ENCODE measurements around the gene PCSK4. TPM values are rescaled to one million over a fixed set of nuclear protein-coding genes. Genes with fewer than 3 reads are reported as not detected.

The PCSK4 gene
- total RNA-seq, 1 experiment from 2014 or later: 18.6 TPM

DNA sequence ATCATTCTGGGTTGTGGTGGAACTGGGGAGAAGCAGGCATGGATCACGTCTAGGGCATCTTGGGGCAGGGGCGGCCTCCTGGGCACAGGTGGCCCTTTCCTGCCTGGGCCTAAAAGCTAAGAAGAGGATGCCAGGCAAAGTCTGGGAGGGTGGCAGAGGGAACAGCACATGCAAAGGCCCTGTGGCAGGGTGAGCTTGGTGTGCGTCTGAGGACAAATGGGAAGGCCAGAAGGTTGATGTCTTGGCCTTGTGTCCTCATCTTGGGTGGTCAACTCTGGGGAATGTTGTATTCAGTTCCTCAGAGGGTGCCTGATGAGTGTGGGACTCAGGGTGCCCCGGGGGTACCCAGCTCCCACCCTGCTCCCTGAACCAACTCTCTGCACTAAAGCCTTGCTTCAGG lies 28.3 kb upstream of the PCSK4 start:
- Histone ChIP-seq H3K9me2 (ENCODE audit: insufficient read depth) (no peaks in the 10 kb centered on the region), H3K4me3 (no peak overlapping the region), H3K27me3 (ENCODE audit: insufficient read depth, low read depth) (no peaks in the 10 kb centered on the region), H4K20me1 (ENCODE audit: insufficient read depth) (no peaks in the 10 kb centered on the region), H3K9me3 (ENCODE audit: insufficient read depth, low read depth) (no peaks in the 10 kb centered on the region), H2AFZ (no peak overlapping the region), H3F3A (ENCODE audit: insufficient read depth, low read depth) (no peaks in the 10 kb centered on the region), H3K4me2 (no peak overlapping the region), H3K27ac (no peak overlapping the region), H3K36me3 (ENCODE audit: low read depth) (no peaks in the 10 kb centered on the region), H3K4me1 (replicated peaks; ENCODE audit: insufficient read depth) (no peaks in the 10 kb centered on the region), H3K79me2 (ENCODE audit: low read depth) (no peaks in the 10 kb centered on the region)
- no peak for TF ChIP-seq EZH2 (IDR thresholded peaks at IDR 0.05; ENCODE audit: low read depth)
- TF ChIP-seq, protein P1, sequence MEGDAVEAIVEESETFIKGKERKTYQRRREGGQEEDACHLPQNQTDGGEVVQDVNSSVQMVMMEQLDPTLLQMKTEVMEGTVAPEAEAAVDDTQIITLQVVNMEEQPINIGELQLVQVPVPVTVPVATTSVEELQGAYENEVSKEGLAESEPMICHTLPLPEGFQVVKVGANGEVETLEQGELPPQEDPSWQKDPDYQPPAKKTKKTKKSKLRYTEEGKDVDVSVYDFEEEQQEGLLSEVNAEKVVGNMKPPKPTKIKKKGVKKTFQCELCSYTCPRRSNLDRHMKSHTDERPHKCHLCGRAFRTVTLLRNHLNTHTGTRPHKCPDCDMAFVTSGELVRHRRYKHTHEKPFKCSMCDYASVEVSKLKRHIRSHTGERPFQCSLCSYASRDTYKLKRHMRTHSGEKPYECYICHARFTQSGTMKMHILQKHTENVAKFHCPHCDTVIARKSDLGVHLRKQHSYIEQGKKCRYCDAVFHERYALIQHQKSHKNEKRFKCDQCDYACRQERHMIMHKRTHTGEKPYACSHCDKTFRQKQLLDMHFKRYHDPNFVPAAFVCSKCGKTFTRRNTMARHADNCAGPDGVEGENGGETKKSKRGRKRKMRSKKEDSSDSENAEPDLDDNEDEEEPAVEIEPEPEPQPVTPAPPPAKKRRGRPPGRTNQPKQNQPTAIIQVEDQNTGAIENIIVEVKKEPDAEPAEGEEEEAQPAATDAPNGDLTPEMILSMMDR (conservative IDR thresholded peaks at IDR 0.05): no peak
- intact Hi-C loops (cut with micrococcal nuclease; ENCODE audit: unreplicated experiment): no loop called here
- POLR2A ChIA-PET (ENCODE audit: unreplicated experiment): no interaction called here
- CTCF ChIA-PET: interaction anchor here (0.6 kb wide), 1 partner anchor 144 kb away, joined by 6 read pairs; no protein-coding TSS in a partner anchor
- no TSS peak for BruUV-seq (replicated peaks)
- no peak for DNase-seq

DNA sequence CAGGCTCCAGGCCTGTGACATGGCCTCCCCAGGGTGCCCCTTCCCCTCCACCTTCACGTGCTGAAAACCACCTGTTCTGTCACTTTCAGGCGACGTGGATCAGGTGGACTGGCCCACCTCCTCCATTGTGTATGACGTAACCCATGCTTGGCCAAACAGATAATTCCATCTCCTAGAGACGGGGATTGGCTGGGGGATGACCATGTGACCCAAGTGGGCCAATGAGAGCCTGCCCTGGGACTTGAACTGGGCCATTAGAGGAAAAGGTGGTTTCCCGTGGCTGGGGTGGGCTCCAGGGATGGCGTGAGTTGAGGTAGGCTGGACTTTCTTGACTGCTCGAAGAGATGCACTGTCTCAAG lies 26.2 kb upstream of the PCSK4 start:
- Histone ChIP-seq H3K9me3 (ENCODE audit: insufficient read depth, low read depth) (no peaks in the 10 kb centered on the region), H3K4me1 (replicated peaks; ENCODE audit: insufficient read depth) (no peaks in the 10 kb centered on the region; the same call in 1 of the 2 replicates), H3F3A (ENCODE audit: insufficient read depth, low read depth) (no peaks in the 10 kb centered on the region), H4K20me1 (ENCODE audit: insufficient read depth) (no peaks in the 10 kb centered on the region), H3K36me3 (ENCODE audit: low read depth) (no peaks in the 10 kb centered on the region), H3K4me3 (no peak overlapping the region), H3K27me3 (ENCODE audit: insufficient read depth, low read depth) (no peaks in the 10 kb centered on the region), H3K4me2 (no peak overlapping the region), H3K79me2 (ENCODE audit: low read depth) (no peaks in the 10 kb centered on the region), H3K27ac (no peak overlapping the region), H2AFZ (no peak overlapping the region), H3K9me2 (ENCODE audit: insufficient read depth) (no peaks in the 10 kb centered on the region)
- TF ChIP-seq, protein P1 (conservative IDR thresholded peaks at IDR 0.05): no peak
- no peak for TF ChIP-seq EZH2 (IDR thresholded peaks at IDR 0.05; ENCODE audit: low read depth)
- no peak for DNase-seq
- POLR2A ChIA-PET (ENCODE audit: unreplicated experiment): no interaction called here
- BruUV-seq (replicated peaks): no TSS peak
- CTCF ChIA-PET: no interaction called here
- intact Hi-C loops (cut with micrococcal nuclease; ENCODE audit: unreplicated experiment): no loop called here

DNA sequence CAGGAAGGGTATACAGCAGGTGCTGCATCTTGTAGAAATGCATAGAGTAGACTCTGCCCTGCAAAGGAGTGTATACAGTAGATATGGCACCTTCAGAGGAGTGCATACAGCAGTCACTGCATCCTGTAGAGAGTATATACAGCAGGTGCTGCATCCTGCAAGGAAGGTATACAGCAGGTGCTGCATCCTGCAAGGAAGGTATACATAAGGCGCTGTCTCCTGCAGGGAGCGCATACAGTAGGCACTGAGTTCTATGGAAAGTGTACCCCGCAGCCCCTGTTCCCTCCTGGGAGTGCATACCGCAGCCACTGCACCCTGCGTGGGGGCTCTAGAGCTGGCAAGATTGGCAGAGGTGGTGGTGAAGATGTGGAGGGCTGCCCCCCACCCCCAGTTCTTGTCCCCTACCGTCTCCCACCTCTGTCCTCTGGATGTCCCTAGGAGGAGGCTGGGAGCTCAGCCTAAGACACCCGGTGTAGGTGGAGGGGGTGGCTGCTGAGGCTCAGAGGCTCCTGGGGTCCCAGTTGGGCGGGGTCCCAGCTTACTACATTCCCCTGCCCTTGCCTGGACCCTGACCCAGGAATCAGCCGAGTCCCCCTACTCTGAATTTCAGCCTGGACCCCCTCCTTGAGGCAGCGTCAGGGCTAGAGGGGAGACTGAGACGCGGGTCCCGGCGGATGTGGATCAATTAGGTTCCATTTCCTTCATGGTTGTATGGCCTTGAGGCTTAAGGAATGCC lies 25.0 kb upstream of the PCSK4 start:
- Histone ChIP-seq H2AFZ (no peak overlapping the region), H3K9me3 (ENCODE audit: insufficient read depth, low read depth) (no peaks in the 10 kb centered on the region), H3K9me2 (ENCODE audit: insufficient read depth) (no peaks in the 10 kb centered on the region), H3K4me2 (no peak overlapping the region), H3K36me3 (ENCODE audit: low read depth) (no peaks in the 10 kb centered on the region), H3K4me1 (replicated peaks; ENCODE audit: insufficient read depth) (no peaks in the 10 kb centered on the region; the same call in 1 of the 2 replicates), H3K79me2 (ENCODE audit: low read depth) (no peaks in the 10 kb centered on the region), H4K20me1 (ENCODE audit: insufficient read depth) (no peaks in the 10 kb centered on the region), H3K27ac (no peak overlapping the region), H3F3A (ENCODE audit: insufficient read depth, low read depth) (no peaks in the 10 kb centered on the region), H3K27me3 (ENCODE audit: insufficient read depth, low read depth) (no peaks in the 10 kb centered on the region), H3K4me3 (no peak overlapping the region)
- TF ChIP-seq EZH2 (IDR thresholded peaks at IDR 0.05; ENCODE audit: low read depth): no peak
- TF ChIP-seq, protein P1 (conservative IDR thresholded peaks at IDR 0.05): no peak
- ChIA-PET CTCF (interaction anchor here (0.6 to 0.9 kb wide), 2 partner anchors 271 to 850 kb away, joined by 3 to 6 read pairs; no protein-coding TSS in a partner anchor), POLR2A (ENCODE audit: unreplicated experiment) (no interaction called here)
- no TSS peak for BruUV-seq (replicated peaks)
- DNase-seq: no peak
- intact Hi-C loops (cut with micrococcal nuclease; ENCODE audit: unreplicated experiment): no loop called here
